Measurements from ENCODE around the gene ZNF329.

ZNF329 gene

DNA sequence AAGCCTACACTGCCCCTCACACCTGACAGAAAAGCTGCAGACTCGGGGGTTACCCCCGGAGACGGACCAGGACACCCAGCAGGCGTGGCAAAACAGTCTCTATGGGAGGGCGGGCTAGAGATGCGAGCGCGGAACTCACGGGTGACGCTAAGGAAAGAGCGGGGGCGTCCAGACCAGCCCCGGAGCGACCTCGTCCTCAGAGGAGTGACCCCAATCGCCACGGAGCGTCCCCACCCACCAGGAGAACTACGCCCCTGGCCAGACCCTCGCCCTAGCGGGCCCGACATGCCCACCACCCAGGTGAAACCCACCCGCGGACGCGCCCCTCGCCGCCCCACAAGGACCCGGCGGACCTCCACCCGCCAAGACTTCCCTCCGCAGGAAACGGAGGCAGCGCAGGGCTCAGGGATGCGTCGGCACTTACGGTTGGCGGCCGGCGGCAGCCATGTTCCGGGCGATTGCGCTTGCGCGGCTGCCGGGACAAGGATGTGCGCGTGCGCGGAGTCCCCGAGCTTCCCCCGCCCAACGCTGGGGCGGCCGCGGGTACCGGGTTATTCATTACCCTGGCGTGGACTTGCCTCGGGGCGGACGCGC lies at the start of gene ZNF329:
TSS of gene ZNF329 (minus strand) at position 462 of the 594 bp plus-strand sequence. CDS start 21,286 bp downstream, outside the sequence.
- DNase-seq, result peak; percentile 90
- peak within 1 kb of the TSS; percentile 86 for H3K27ac ChIP-seq
- H3K36me3 ChIP-seq, result no peaks in the 10 kb centered on the region
- H3K27me3 ChIP-seq (ENCODE audit: insufficient read depth, low read depth, severe bottlenecking), result no peaks in the 10 kb centered on the region
- peak within 1 kb of the TSS; percentile 67 for H3K4me3 ChIP-seq (ENCODE audit: low read depth, low read length)
- peaks cover 7% of the 10 kb centered on the region for H3K9me3 ChIP-seq (ENCODE audit: severe bottlenecking)
- TF ChIP-seq, protein P1, sequence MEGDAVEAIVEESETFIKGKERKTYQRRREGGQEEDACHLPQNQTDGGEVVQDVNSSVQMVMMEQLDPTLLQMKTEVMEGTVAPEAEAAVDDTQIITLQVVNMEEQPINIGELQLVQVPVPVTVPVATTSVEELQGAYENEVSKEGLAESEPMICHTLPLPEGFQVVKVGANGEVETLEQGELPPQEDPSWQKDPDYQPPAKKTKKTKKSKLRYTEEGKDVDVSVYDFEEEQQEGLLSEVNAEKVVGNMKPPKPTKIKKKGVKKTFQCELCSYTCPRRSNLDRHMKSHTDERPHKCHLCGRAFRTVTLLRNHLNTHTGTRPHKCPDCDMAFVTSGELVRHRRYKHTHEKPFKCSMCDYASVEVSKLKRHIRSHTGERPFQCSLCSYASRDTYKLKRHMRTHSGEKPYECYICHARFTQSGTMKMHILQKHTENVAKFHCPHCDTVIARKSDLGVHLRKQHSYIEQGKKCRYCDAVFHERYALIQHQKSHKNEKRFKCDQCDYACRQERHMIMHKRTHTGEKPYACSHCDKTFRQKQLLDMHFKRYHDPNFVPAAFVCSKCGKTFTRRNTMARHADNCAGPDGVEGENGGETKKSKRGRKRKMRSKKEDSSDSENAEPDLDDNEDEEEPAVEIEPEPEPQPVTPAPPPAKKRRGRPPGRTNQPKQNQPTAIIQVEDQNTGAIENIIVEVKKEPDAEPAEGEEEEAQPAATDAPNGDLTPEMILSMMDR (IDR thresholded peaks at IDR 0.05; ENCODE audit: low read depth, low read length), result no peak

- TF ChIP-seq, protein P1 (IDR thresholded peaks at IDR 0.05; ENCODE audit: low read depth, low read length), result no peak
- Histone ChIP-seq H3K4me3 (ENCODE audit: low read depth, low read length) (no peak overlapping the region), H3K27me3 (ENCODE audit: insufficient read depth, low read depth, severe bottlenecking) (no peaks in the 10 kb centered on the region), H3K36me3 (peaks cover 87% of the 10 kb centered on the region), H3K27ac (no peak overlapping the region), H3K9me3 (ENCODE audit: severe bottlenecking) (peaks cover 63% of the 10 kb centered on the region)
- DNase-seq, result no peak
These were observed 46.5 kb upstream of the ZNF329 start for GRCh38 chr19:58196901-58197616.

GRCh38 chr19:58183817-58184215 lies 33.2 kb upstream of the ZNF329 start:
- Histone ChIP-seq H3K4me3 (ENCODE audit: low read depth, low read length) (peak overlapping the region; percentile 95), H3K27me3 (ENCODE audit: insufficient read depth, low read depth, severe bottlenecking) (no peaks in the 10 kb centered on the region), H3K36me3 (peaks cover 58% of the 10 kb centered on the region), H3K27ac (peak overlapping the region; percentile 99), H3K9me3 (ENCODE audit: severe bottlenecking) (peaks cover 36% of the 10 kb centered on the region)
- TF ChIP-seq, protein P1 (IDR thresholded peaks at IDR 0.05; ENCODE audit: low read depth, low read length), result no peak
- no peak for DNase-seq

GRCh38 chr19:58182989-58183816 lies 32.6 kb upstream of the ZNF329 start, which contains the start of gene ZNF274:
Gene ZNF274, plus strand, starts transcription at chr19:58183061. Its CDS starts 905 bp downstream, at chr19:58183966.
- peaks cover 55% of the 10 kb centered on the region for H3K36me3 ChIP-seq
- DNase-seq, result peak; percentile 96

GRCh38 chr19:58182577-58182988 lies 32.0 kb upstream of the ZNF329 start:
- DNase-seq, result no peak
- Histone ChIP-seq H3K9me3 (ENCODE audit: severe bottlenecking) (peaks cover 31% of the 10 kb centered on the region), H3K36me3 (peaks cover 49% of the 10 kb centered on the region), H3K4me3 (ENCODE audit: low read depth, low read length) (peak overlapping the region; percentile 95), H3K27ac (peak overlapping the region; percentile 99), H3K27me3 (ENCODE audit: insufficient read depth, low read depth, severe bottlenecking) (no peaks in the 10 kb centered on the region)
- TF ChIP-seq, protein P1 (IDR thresholded peaks at IDR 0.05; ENCODE audit: low read depth, low read length), result no peak

More at GRCh38 chr19:58182989-58183816, 32.6 kb upstream of the ZNF329 start, which contains the start of gene ZNF274:
- no peaks in the 10 kb centered on the region for H3K27me3 ChIP-seq (ENCODE audit: insufficient read depth, low read depth, severe bottlenecking)
- H3K27ac ChIP-seq, result peak within 1 kb of the TSS; percentile 99
- TF ChIP-seq, protein P1 (IDR thresholded peaks at IDR 0.05; ENCODE audit: low read depth, low read length), result no peak
- peaks cover 35% of the 10 kb centered on the region for H3K9me3 ChIP-seq (ENCODE audit: severe bottlenecking)
- peak within 1 kb of the TSS; percentile 95 for H3K4me3 ChIP-seq (ENCODE audit: low read depth, low read length)
